GM21619 (cell line): ENCODE results near the gene LTO1.
A peak's percentile ranks its signal among the peaks of the same experiment; 100 is the strongest.

ENCODE experiments used
- ATAC-seq: cut with Tn5 transposase; IDR thresholded peaks from one replicate; pipeline ENCODE4 v1.9.1; 2021; ENCODE audit not compliant: unreplicated experiment

Gene LTO1

GRCh38 chr11:69647390-69647748 lies 27.8 kb downstream of the LTO1 start:
- ATAC-seq, result no peak

GRCh38 chr11:69646493-69647389 lies 28.4 kb downstream of the LTO1 start:
- no peak for ATAC-seq

- ATAC-seq, result no peak
These were observed 29.2 kb downstream of the LTO1 start for GRCh38 chr11:69645801-69646492.

- ATAC-seq, result no peak
These were observed 30.0 kb downstream of the LTO1 start for GRCh38 chr11:69644962-69645675.

GRCh38 chr11:69644071-69644961 lies 30.8 kb downstream of the LTO1 start:
- ATAC-seq, result no peak

GRCh38 chr11:69643646-69644045 lies 31.5 kb downstream of the LTO1 start:
- no peak for ATAC-seq

GRCh38 chr11:69642913-69643632 lies 32.1 kb downstream of the LTO1 start:
- ATAC-seq, result peak; percentile 68

GRCh38 chr11:69642549-69642912 lies 32.6 kb downstream of the LTO1 start:
- ATAC-seq, result no peak

GRCh38 chr11:69641681-69642548 lies 33.2 kb downstream of the LTO1 start:
- no peak for ATAC-seq

GRCh38 chr11:69640995-69641581 lies 34.1 kb downstream of the LTO1 start, which contains the start of gene CCND1:
Gene CCND1 (plus strand): TSS chr11:69641156. CDS start chr11:69641314, 158 bp downstream.
- ATAC-seq, result no peak

- ATAC-seq, result no peak
These were observed 34.7 kb downstream of the LTO1 start for GRCh38 chr11:69640260-69640994.

GRCh38 chr11:69639831-69640230 lies 35.3 kb downstream of the LTO1 start:
- no peak for ATAC-seq

- ATAC-seq, result no peak
These were observed 36.0 kb downstream of the LTO1 start for GRCh38 chr11:69638941-69639681.

- no peak for ATAC-seq
These were observed 36.9 kb downstream of the LTO1 start for GRCh38 chr11:69637941-69638871.

- no peak for ATAC-seq
These were observed 37.8 kb downstream of the LTO1 start for GRCh38 chr11:69637198-69637940.
